Hepatocyte (in vitro differentiated cells): Measurements from ENCODE around the gene CBR3.

ENCODE experiments used
- CTCF ChIP-seq: fragments of 200-600 bp; sonication (generic); IDR thresholded peaks from 2 replicates; pipeline ENCODE4 v1.5.1; 2016; ENCODE audit warnings: antibody characterized with exemption, mild to moderate bottlenecking; ENCODE audit not compliant: poor library complexity
- EZH2 ChIP-seq: fragments of 200-600 bp; sonication (generic); IDR thresholded peaks from 2 replicates; pipeline ENCODE4 v1.6.1; 2016; ENCODE audit warnings: antibody characterized with exemption, mild to moderate bottlenecking, borderline replicate concordance

- TF ChIP-seq CTCF: no peak
- no peak for TF ChIP-seq EZH2
These were observed 8.7 kb upstream of the CBR3 start for GRCh38 chr21:36126208-36126565.
